Articular chondrocyte of knee joint (primary cell): ENCODE measurements around the gene KRT6A. TPM values are rescaled to one million over a fixed set of nuclear protein-coding genes. Genes with fewer than 3 reads are reported as not detected.

ENCODE experiments used
- total RNA-seq: library from RNA; depleted of rRNA; stranded (reverse); fragments of >200 nt; gene quantifications from 2 replicates; pipeline ENCODE4 v1.2.3, GENCODE V29; 2012

KRT6A gene
- not detected in 2 replicates for total RNA-seq

DNA sequence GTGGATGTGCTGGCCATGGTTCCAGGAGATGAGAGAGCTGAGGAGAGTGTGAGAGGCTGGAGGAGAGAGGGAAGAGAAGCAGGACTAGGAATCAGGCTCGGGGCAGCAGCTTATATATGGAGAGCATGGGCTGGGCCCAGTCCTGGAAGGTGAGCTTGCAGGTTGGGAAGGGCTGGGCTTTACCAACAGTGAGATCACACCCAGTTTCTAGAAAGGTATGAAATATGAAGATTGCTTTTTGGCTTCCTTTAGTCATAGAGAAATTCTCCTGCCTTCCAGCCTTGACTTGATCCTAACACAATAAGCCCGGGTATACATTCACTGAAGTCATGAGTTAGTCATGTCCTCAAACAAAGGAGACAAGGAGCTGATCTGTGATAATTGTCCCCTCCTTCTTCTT is at the start of gene KRT6A:
Gene KRT6A (minus strand): TSS at position 86 of the 400 bp plus-strand sequence. CDS start 69 bp downstream, at position 17.

DNA sequence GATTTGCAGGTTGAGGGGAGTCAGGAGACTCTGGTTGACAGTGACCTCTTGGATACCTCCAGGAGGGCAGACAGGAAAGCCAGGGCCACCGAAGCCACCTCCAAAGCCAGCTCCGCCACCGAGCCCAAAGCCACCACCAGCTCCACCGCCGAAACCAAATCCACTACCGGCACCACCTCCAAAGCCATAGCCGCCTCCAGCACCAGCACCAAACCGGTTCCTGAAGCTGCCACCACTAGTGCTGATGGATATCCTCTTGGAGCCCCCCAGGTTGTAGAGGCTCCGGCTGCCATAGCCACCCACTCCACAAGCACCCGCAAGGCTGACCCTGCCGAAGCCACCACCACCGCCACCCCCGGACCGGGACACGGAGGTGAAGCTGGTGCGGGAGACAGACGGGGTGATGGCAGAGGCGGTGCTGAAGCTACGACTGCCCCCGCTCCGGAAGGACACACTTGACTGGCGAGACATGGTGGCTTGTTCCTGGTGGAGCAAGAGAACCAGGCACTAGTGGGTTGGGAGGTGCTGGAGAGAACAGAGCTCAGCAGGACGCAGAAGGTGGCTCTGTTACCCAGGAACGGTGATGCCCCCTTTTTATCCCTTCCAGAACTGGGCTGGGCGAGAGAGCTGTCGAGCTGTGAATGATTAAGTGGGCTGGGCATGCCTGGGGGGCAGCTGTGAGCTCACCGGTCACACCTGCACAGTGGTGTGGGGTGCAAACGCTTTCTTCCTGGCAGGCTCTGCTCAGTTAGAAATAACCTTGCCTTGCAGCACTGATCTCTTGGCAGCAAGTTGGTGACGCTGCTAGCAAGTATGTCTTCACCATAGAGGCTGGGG is 27.0 kb upstream of the KRT6A start, which contains the start of gene KRT5:
Gene KRT5 (minus strand): TSS at position 569 of the 837 bp plus-strand sequence. CDS start 98 bp downstream, at position 471.

DNA sequence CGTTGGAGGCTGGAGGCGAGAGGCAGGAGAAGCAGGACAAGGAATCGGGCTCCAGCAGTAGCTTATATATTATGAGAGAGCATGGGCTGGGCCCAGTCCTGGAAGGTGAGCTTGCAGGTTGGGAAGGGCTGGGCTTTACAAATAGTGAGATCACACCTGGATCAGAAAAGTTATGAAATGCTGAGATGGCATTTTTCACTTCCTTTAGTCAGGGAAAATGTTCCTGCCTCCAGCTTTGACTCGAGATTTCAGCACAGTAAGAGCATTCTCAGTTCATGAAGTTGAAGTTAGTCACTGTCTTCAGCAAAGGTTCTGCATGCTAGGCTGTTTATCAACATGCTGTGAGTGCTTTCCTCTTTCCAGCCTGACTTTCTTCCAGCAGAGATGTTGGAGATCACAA is 19.3 kb downstream of the KRT6A start, which contains the start of gene KRT6C:
Gene KRT6C (minus strand): TSS at position 38 of the 400 bp plus-strand sequence. CDS start 68 bp downstream, outside the sequence.

DNA sequence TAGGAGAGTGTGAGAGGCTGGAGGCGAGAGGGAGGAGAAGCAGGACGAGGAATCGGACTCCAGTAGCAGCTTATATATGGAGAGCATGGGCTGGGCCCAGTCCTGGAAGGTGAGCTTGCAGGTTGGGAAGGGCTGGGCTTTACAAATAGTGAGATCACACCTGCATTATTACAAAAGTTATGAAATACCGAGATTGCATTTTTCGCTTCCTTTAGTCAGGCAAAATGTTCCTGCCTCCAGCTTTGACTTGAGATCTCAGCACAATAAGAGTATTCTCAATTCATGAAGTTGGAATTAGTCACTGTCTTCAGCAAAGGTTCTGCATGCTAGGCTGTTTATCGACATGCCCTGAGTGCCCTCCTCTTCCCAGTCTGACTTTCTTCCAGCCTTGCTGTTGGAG is 41.0 kb downstream of the KRT6A start, which contains the start of gene KRT6B:
Gene KRT6B (minus strand): TSS at position 46 of the 400 bp plus-strand sequence. CDS start 68 bp downstream, outside the sequence.

Other genes starting within 250 kb of the KRT6A start
- gene KRT86, start 218.6 kb downstream of the KRT6A start, total RNA-seq, result 0.54 and 2.0 TPM in 2 replicates
- gene KRT81, start 201.7 kb downstream of the KRT6A start, total RNA-seq, result 0.26 TPM in 1 of 2 replicates, not detected in the other
- not detected in 2 replicates for gene KRT83, start 171.9 kb downstream of the KRT6A start, total RNA-seq
- under 0.01 TPM in 1 of 2 replicates, not detected in the other for gene KRT85, start 125.8 kb downstream of the KRT6A start, total RNA-seq
- gene KRT84, start 107.6 kb downstream of the KRT6A start, total RNA-seq, result not detected in 2 replicates
- not detected in 2 replicates for gene KRT82, start 86.9 kb downstream of the KRT6A start, total RNA-seq
- 0.91 and 1.4 TPM in 2 replicates for gene KRT75, start 58.9 kb downstream of the KRT6A start, total RNA-seq
- gene KRT6B, start 41.1 kb downstream of the KRT6A start, total RNA-seq, result not detected in 2 replicates
- not detected in 2 replicates for gene KRT6C, start 19.5 kb downstream of the KRT6A start, total RNA-seq
- not detected in 2 replicates for gene KRT5, start 27.1 kb upstream of the KRT6A start, total RNA-seq
- gene KRT71, start 59.9 kb upstream of the KRT6A start, total RNA-seq, result not detected in 2 replicates
- gene KRT74, start 80.6 kb upstream of the KRT6A start, total RNA-seq, result not detected in 2 replicates
- gene KRT72, start 108.2 kb upstream of the KRT6A start, total RNA-seq, result not detected in 2 replicates
- gene KRT73, start 125.3 kb upstream of the KRT6A start, total RNA-seq, result not detected in 2 replicates
- not detected in 2 replicates for gene KRT2, start 159.0 kb upstream of the KRT6A start, total RNA-seq
- not detected in 2 replicates for gene KRT1, start 187.2 kb upstream of the KRT6A start, total RNA-seq
- not detected in 2 replicates for gene KRT77, start 210.3 kb upstream of the KRT6A start, total RNA-seq